Fibroblast of the aortic adventitia (primary cell): ENCODE results near the gene GJE1. TPM values are rescaled to one million over a fixed set of nuclear protein-coding genes. Genes with fewer than 3 reads are reported as not detected.
"Not testable (repeated sequence)": the region's sequence is repeated elsewhere in the genome, so short reads cannot be mapped to it uniquely, and the experiment has no call there.

Experiments used
- DNase-seq: peaks from one replicate; pipeline ENCODE4 v3.0.0-alpha.2; 2010; ENCODE audit warnings: low read depth
- H3K4me3 ChIP-seq: 2 replicates; pipeline ENCODE4 v1.5.1; 2011; ENCODE audit warnings: low read depth, mild to moderate bottlenecking, control low read depth, low read length, moderate library complexity
- total RNA-seq: library from RNA; depleted of rRNA; stranded (reverse); fragments of >200 nt; gene quantifications from 2 replicates; pipeline ENCODE4 v1.2.3, GENCODE V29; 2012; ENCODE audit warnings: low replicate concordance
- TF ChIP-seq, protein P1 (sequence below): IDR thresholded peaks from 2 replicates; pipeline ENCODE4 v1.5.1; 2011; ENCODE audit warnings: mild to moderate bottlenecking, low read length, control low read depth, inconsistent platforms; ENCODE audit not compliant: insufficient read depth

Gene GJE1
- total RNA-seq, 1 donor = not detected

- TF ChIP-seq, protein P1, sequence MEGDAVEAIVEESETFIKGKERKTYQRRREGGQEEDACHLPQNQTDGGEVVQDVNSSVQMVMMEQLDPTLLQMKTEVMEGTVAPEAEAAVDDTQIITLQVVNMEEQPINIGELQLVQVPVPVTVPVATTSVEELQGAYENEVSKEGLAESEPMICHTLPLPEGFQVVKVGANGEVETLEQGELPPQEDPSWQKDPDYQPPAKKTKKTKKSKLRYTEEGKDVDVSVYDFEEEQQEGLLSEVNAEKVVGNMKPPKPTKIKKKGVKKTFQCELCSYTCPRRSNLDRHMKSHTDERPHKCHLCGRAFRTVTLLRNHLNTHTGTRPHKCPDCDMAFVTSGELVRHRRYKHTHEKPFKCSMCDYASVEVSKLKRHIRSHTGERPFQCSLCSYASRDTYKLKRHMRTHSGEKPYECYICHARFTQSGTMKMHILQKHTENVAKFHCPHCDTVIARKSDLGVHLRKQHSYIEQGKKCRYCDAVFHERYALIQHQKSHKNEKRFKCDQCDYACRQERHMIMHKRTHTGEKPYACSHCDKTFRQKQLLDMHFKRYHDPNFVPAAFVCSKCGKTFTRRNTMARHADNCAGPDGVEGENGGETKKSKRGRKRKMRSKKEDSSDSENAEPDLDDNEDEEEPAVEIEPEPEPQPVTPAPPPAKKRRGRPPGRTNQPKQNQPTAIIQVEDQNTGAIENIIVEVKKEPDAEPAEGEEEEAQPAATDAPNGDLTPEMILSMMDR = no peak
Measured at GRCh38 chr6:142118328-142118727, 14.4 kb upstream of the GJE1 start.

GRCh38 chr6:142118925-142119324 lies 13.8 kb upstream of the GJE1 start:
- H3K4me3 ChIP-seq = no peak overlapping the region
- peak; percentile 22 for DNase-seq
- TF ChIP-seq, protein P1 = no peak

More at GRCh38 chr6:142118328-142118727, 14.4 kb upstream of the GJE1 start:
- no peak overlapping the region for H3K4me3 ChIP-seq
- no peak for DNase-seq

DNA sequence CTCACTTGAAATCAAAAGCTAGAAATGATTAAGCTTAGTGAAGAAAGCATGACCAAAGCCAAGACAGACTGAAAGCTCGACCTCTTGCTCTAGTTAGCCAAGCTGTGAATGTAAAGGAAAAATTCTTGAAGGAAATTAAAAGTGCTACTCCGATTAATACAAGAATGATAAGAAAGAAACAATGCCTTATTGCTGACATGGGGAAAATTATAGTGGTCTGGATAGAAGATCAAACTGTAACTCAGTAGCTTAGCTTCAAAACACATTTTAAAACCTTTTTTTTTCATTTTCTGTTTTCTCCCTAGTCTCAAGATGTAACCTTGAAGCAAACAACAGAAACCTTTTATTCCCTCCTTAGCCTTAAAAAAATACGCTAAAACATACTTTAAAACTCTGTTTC lies 11.4 kb upstream of the GJE1 start:
- TF ChIP-seq, protein P1 = no peak
- no peak for DNase-seq

GRCh38 chr6:142130814-142131213 lies 1.9 kb upstream of the GJE1 start:
- DNase-seq = no peak
- TF ChIP-seq, protein P1 = no peak
- H3K4me3 ChIP-seq = no peak overlapping the region

More for the DNA sequence above, 11.4 kb upstream of the GJE1 start:
- no peak overlapping the region for H3K4me3 ChIP-seq

- H3K4me3 ChIP-seq = no peak overlapping the region
- DNase-seq = no peak
- TF ChIP-seq, protein P1 = no peak
Measured at GRCh38 chr6:142138876-142139275, 6.2 kb downstream of the GJE1 start.

DNA sequence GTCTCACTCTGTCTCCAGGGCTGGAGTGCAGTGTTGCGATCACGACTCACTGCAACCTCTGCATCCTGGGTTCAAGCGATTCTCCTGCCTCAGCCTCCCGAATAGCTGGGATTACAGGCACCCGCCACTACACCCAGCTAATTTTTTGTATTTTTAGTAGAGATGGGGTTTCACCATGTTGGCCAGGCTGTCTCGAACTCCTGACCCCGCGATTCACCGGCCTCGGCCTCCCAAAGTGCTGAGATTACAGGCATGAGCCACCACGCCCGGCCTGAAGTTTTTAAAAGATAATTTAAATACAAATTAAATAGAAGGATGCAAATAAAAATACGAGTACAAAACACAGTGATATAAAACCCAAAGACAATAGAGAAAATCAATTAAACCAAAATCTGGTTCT lies 8.8 kb downstream of the GJE1 start:
- not testable (repeated sequence) for DNase-seq, H3K4me3 ChIP-seq

DNA sequence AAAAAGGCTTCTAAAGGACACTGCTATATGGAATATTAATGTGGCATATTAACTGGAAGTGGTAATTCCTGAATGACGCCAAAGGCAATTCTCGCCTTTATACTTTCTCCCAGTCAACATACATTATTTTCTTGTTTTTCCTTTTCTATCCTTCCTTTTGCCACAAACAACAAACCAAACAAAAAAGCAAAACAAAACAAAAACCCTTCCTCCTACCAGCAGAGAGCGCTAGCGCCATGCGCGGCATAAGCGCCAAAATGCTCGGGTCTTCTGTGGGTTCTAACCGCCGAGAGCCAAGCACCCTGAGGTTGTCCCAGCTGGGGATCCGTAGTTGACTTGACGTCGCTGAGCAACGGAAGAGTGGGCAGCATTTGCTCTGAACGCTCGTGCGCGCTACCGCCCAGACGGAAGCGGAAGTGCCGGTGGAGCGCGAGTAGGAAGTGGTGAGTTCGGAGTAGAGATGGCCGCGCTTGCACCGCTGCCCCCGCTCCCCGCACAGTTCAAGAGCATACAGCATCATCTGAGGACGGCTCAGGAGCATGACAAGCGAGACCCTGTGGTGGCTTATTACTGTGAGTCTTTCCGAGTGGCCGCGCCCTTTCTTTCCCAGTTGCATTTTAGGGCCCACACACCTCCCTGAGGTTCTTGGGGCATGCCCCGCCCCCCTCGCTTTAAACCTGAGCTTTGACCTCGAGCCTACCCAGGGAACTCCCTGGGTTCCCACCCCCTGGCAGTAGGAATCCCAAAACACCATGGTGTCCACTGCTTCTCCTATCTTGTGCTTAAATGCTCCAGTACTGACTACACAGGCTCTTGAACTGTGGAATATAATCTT lies 14.3 kb downstream of the GJE1 start, which contains the start of the genes NMBR and VTA1:
NMBR (minus strand) TSS at position 295 of the 835 bp plus-strand sequence. CDS start 58,464 bp downstream, outside the sequence.
VTA1 (plus strand) TSS at position 436 of the 835 bp plus-strand sequence; CDS start at position 461, 25 bp downstream.
- TF ChIP-seq, protein P1 = peak; percentile 97
- DNase-seq = peak; percentile 100
- H3K4me3 ChIP-seq = peak within 1 kb of the TSS; percentile 94
